BLaER1 (cell line): ENCODE results near the gene KDM4B.

Experiments used
- H3K27ac ChIP-seq: shearing (Covaris generic); formaldehyde crosslinking; 2 replicates; pipeline ENCODE4 v1.8.1; 2022
- H3K27me3 ChIP-seq: shearing (Covaris generic); formaldehyde crosslinking; 2 replicates; pipeline ENCODE4 v1.8.1; 2022
- H3K36me3 ChIP-seq: shearing (Covaris generic); formaldehyde crosslinking; 2 replicates; pipeline ENCODE4 v1.8.1; 2022
- H3K4me1 ChIP-seq: shearing (Covaris generic); formaldehyde crosslinking; 2 replicates; pipeline ENCODE4 v1.8.1; 2022
- H3K4me2 ChIP-seq: shearing (Covaris generic); formaldehyde crosslinking; 2 replicates; pipeline ENCODE4 v1.8.1; 2022
- H3K4me3 ChIP-seq: shearing (Covaris generic); formaldehyde crosslinking; 2 replicates; pipeline ENCODE4 v1.8.1; 2022
- H3K9ac ChIP-seq: shearing (Covaris generic); formaldehyde crosslinking; 2 replicates; pipeline ENCODE4 v1.8.1; 2022
- H3K9me3 ChIP-seq: shearing (Covaris generic); formaldehyde crosslinking; 2 replicates; pipeline ENCODE4 v1.8.1; 2022
- H4K20me1 ChIP-seq: shearing (Covaris generic); formaldehyde crosslinking; 2 replicates; pipeline ENCODE4 v1.8.1; 2022
- Cebpa-rat ChIP-seq: shearing (Covaris generic); IDR thresholded peaks from 2 replicates; pipeline ENCODE4 v1.8.1; 2022

Gene KDM4B

GRCh38 chr19:5073153-5073844 is 104.4 kb downstream of the KDM4B start:
- H3K4me2 ChIP-seq, result peak overlapping the region; percentile 89
- peaks cover 99% of the 10 kb centered on the region for H4K20me1 ChIP-seq
- peaks cover 60% of the 10 kb centered on the region for H3K36me3 ChIP-seq

GRCh38 chr19:5074407-5074806 is 105.5 kb downstream of the KDM4B start:
- Histone ChIP-seq H3K9ac (no peak overlapping the region), H3K4me3 (no peak overlapping the region), H4K20me1 (peaks cover 99% of the 10 kb centered on the region)

More at GRCh38 chr19:5073153-5073844, 104.4 kb downstream of the KDM4B start:
- H3K4me1 ChIP-seq, result peaks cover 87% of the 10 kb centered on the region
- TF ChIP-seq Cebpa-rat, result no peak
- H3K4me3 ChIP-seq, result no peak overlapping the region
- H3K9ac ChIP-seq, result no peak overlapping the region
- H3K27me3 ChIP-seq, result peaks cover 34% of the 10 kb centered on the region
- no peak overlapping the region for H3K27ac ChIP-seq
- H3K9me3 ChIP-seq, result no peaks in the 10 kb centered on the region

GRCh38 chr19:5074830-5075394 is 106.0 kb downstream of the KDM4B start:
- no peak for TF ChIP-seq Cebpa-rat
- Histone ChIP-seq H3K36me3 (peaks cover 66% of the 10 kb centered on the region), H3K4me3 (no peak overlapping the region), H3K27me3 (peaks cover 22% of the 10 kb centered on the region), H3K9ac (no peak overlapping the region), H3K27ac (no peak overlapping the region), H3K4me2 (peak overlapping the region; percentile 89), H3K9me3 (no peaks in the 10 kb centered on the region), H3K4me1 (peaks cover 90% of the 10 kb centered on the region), H4K20me1 (peaks cover 99% of the 10 kb centered on the region)

More at GRCh38 chr19:5074407-5074806, 105.5 kb downstream of the KDM4B start:
- TF ChIP-seq Cebpa-rat, result no peak
- Histone ChIP-seq H3K27me3 (peaks cover 27% of the 10 kb centered on the region), H3K36me3 (peaks cover 64% of the 10 kb centered on the region), H3K4me1 (peaks cover 90% of the 10 kb centered on the region), H3K4me2 (peak overlapping the region; percentile 89), H3K27ac (no peak overlapping the region), H3K9me3 (no peaks in the 10 kb centered on the region)

GRCh38 chr19:5075597-5075996 is 106.7 kb downstream of the KDM4B start:
- H3K9ac ChIP-seq, result no peak overlapping the region
- peaks cover 16% of the 10 kb centered on the region for H3K27me3 ChIP-seq
- peaks cover 90% of the 10 kb centered on the region for H3K4me1 ChIP-seq
- peaks cover 99% of the 10 kb centered on the region for H4K20me1 ChIP-seq
- TF ChIP-seq Cebpa-rat, result no peak
- no peaks in the 10 kb centered on the region for H3K9me3 ChIP-seq
- peak overlapping the region; percentile 89; the same call in 1 of the 2 replicates for H3K4me2 ChIP-seq
- no peak overlapping the region for H3K4me3 ChIP-seq
- no peak overlapping the region for H3K27ac ChIP-seq
- peaks cover 68% of the 10 kb centered on the region for H3K36me3 ChIP-seq

- no peak overlapping the region for H3K27ac ChIP-seq
- no peak overlapping the region for H3K4me3 ChIP-seq
- no peaks in the 10 kb centered on the region for H3K9me3 ChIP-seq
- peaks cover 87% of the 10 kb centered on the region for H3K4me1 ChIP-seq
- peaks cover 11% of the 10 kb centered on the region; the same call in 1 of the 2 replicates for H3K27me3 ChIP-seq
- peak overlapping the region; percentile 37; the same call in 1 of the 2 replicates for H3K4me2 ChIP-seq
- H3K9ac ChIP-seq, result no peak overlapping the region
- peaks cover 74% of the 10 kb centered on the region for H3K36me3 ChIP-seq
- no peak for TF ChIP-seq Cebpa-rat
- peaks cover 99% of the 10 kb centered on the region for H4K20me1 ChIP-seq
Observed at GRCh38 chr19:5076440-5077208, 107.7 kb downstream of the KDM4B start.

DNA sequence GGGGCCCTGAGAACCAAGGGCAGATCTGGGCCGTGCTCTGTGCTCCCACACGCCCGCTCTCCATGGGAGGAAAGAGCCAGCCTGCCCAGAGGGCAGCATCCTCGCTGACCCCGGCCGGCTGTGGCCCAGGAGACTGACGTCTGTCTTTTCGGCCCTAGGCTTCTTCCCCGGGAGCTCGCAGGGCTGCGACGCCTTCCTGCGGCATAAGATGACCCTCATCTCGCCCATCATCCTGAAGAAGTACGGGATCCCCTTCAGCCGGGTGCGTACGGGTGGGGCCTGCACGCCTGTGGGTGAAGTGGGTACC is 108.2 kb downstream of the KDM4B start:
- Histone ChIP-seq H3K27me3 (peaks cover 11% of the 10 kb centered on the region; the same call in 1 of the 2 replicates), H3K9me3 (no peaks in the 10 kb centered on the region), H3K4me3 (no peak overlapping the region), H4K20me1 (peaks cover 99% of the 10 kb centered on the region), H3K4me2 (peak overlapping the region; percentile 37), H3K9ac (no peak overlapping the region), H3K27ac (no peak overlapping the region), H3K4me1 (peaks cover 82% of the 10 kb centered on the region), H3K36me3 (peaks cover 79% of the 10 kb centered on the region)
- TF ChIP-seq Cebpa-rat, result no peak

DNA sequence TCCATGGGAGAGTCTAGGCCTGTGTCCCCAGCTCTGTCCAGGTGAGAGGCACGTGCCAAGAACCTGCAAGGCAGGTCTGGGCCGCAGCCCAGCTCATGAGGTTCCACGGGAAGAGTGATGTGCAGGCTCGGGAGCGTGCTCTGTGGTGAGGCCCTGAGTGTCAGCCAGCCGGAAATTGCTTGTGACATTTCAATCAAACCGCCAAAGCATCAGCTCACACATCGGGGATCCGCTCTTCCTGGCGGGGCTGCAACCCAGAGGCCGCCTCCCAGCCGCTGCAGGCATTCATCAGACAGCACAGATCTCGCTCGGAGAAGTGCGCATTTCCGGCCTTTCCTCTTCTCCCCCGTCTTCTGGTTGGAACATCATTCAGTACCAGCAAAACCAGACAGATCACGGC is 109.3 kb downstream of the KDM4B start:
- Histone ChIP-seq H3K36me3 (peaks cover 82% of the 10 kb centered on the region), H3K4me1 (peaks cover 71% of the 10 kb centered on the region), H3K9ac (no peak overlapping the region), H3K27ac (no peak overlapping the region), H3K4me3 (no peak overlapping the region), H4K20me1 (peaks cover 99% of the 10 kb centered on the region), H3K27me3 (peaks cover 4% of the 10 kb centered on the region; the same call in 1 of the 2 replicates), H3K4me2 (peak overlapping the region; percentile 37; the same call in 1 of the 2 replicates), H3K9me3 (no peaks in the 10 kb centered on the region)
- TF ChIP-seq Cebpa-rat, result no peak

DNA sequence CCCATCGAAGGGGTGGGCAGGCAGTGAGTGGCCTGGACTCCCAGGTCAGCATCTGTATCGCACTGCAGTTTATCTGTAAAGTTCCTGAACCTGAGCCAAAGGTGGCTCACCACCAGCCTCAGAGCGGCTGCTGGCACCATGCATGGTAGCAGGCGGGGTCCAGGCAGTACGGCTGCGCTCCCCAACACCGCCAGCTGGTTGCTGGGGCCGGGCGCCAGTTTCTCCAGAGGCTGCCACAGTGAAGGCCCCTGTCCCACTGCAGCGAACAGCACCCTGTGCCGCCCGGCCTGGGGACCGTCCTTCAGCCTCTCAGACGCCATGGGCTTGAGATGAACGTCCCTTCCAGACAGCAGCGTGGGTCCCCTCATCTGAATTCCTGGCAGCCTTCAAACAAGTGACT is 109.8 kb downstream of the KDM4B start:
- no peaks in the 10 kb centered on the region for H3K27me3 ChIP-seq
- no peak overlapping the region for H3K27ac ChIP-seq
- H3K4me1 ChIP-seq, result peaks cover 67% of the 10 kb centered on the region
- peaks cover 82% of the 10 kb centered on the region for H3K36me3 ChIP-seq
- H3K9me3 ChIP-seq, result no peaks in the 10 kb centered on the region
- peaks cover 99% of the 10 kb centered on the region for H4K20me1 ChIP-seq
- H3K9ac ChIP-seq, result no peak overlapping the region
- H3K4me2 ChIP-seq, result no peak overlapping the region
- TF ChIP-seq Cebpa-rat, result no peak
- no peak overlapping the region for H3K4me3 ChIP-seq

- peaks cover 85% of the 10 kb centered on the region for H3K36me3 ChIP-seq
- no peak overlapping the region for H3K4me3 ChIP-seq
- peaks cover 61% of the 10 kb centered on the region for H3K4me1 ChIP-seq
- peaks cover 95% of the 10 kb centered on the region for H4K20me1 ChIP-seq
- H3K27ac ChIP-seq, result no peak overlapping the region
- H3K4me2 ChIP-seq, result peak overlapping the region; percentile 80
- TF ChIP-seq Cebpa-rat, result no peak
- no peaks in the 10 kb centered on the region for H3K27me3 ChIP-seq
- H3K9me3 ChIP-seq, result no peaks in the 10 kb centered on the region
- no peak overlapping the region for H3K9ac ChIP-seq
Observed at GRCh38 chr19:5079071-5079774, 110.3 kb downstream of the KDM4B start.
